ENCODE measurements around the gene EIF3L. TPM values are rescaled to one million over a fixed set of nuclear protein-coding genes. Genes with fewer than 3 reads are reported as not detected.
"Not testable (repeated sequence)": the region's sequence is repeated elsewhere in the genome, so short reads cannot be mapped to it uniquely, and the experiment has no call there.

Gene EIF3L
- 358 and 454 TPM in 2 replicates for total RNA-seq

DNA sequence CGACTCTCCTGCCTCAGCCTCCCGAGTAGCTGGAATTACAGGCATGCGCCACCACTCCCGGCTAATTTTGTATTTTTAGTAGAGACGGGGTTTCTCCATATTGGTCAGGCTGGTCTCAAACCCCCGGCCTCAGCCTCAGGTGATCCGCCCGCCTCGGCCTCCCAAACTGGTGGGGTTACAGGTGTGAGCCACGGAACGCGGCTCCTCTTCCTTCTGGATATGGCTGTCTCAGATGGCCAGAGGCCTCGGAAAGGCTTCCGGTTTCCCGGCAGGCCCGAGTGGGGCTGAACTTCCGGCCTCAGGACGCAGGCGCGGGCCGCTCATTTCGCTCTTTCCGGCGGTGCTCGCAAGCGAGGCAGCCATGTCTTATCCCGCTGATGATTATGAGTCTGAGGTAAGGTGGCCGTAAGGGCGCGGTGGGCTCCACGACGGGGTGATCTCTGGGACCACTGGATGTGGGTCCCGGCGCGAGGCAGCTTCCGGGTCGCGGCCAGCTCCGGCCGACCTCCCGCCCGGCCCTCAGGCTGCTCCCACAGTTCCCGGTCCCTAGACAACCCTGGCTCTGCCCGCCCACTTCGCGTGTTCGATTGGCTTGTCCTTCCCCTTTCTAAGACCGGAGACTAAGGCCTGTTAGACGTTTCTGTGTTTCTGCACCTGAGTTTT is at the start of gene EIF3L:
Gene EIF3L, plus strand, starts transcription at position 331 of the 663 bp plus-strand sequence. Its CDS starts 31 bp downstream, at position 362.
- peak; percentile 95 for DNase-seq

DNA sequence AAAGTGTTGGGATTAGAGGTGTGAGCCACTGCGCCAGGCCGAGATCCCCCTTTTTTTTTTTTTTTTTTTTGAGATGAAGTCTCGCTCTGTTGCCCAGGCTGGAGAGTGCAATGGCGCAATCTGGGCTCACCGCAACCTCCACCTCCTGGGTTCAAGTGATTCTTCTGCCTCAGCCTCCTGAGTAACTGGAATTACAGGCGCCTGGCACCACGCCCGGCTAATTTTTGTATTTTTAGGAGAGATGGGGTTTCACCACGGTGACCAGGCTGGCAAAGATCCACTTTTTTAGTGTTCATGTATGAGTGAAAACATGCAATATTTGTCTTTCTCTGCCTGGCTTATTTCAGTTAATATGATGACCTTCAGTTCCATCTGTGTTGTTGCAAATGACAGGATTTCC is 49.2 kb upstream of the EIF3L start:
- not testable (repeated sequence) for DNase-seq

DNA sequence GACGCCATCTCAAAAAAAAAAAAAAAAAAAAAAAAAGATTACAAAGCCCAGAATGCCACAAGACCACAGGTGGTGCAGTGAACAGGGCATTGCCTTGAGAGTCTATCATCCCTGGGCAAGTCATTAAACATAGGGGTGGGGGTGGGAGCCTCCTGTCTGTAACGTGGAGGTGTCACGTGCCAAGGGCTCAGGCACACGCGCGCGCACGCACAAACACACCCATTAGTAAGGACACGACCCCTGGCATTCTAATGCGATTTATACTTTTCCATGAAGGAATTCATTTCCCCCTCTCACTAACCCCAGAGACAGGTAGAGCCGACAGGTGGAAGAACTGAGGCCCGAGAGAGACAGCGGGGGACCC is 47.3 kb upstream of the EIF3L start:
- DNase-seq, result no peak

GRCh38 chr22:37802310-37803194 is 46.7 kb upstream of the EIF3L start:
- DNase-seq, result peak; percentile 58

DNA sequence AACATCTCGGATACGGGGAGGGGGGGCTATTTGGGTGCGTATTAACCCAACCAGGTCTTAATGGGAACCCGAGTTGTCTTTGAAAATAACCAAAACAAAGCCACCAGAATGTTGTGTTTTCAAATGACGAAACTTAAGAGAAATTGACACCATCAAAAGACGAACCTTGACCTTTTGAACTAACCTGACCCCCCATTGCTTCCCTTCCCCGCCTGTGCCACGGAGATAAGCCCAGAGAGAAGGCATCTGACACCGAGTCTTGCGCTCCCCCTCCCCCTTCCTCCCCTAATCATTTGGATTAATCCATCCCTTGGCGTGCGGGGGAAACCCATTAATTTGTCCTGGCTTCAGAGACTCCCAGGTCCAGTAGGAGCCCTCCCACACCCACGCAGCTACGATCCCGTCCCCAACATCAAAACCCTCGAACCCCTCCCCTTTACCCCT is 46.0 kb upstream of the EIF3L start:
- no peak for DNase-seq

- no peak for DNase-seq
These were observed 45.4 kb upstream of the EIF3L start for GRCh38 chr22:37803639-37804351.

- DNase-seq, result no peak
These were observed 44.8 kb upstream of the EIF3L start for GRCh38 chr22:37804352-37804880.

DNA sequence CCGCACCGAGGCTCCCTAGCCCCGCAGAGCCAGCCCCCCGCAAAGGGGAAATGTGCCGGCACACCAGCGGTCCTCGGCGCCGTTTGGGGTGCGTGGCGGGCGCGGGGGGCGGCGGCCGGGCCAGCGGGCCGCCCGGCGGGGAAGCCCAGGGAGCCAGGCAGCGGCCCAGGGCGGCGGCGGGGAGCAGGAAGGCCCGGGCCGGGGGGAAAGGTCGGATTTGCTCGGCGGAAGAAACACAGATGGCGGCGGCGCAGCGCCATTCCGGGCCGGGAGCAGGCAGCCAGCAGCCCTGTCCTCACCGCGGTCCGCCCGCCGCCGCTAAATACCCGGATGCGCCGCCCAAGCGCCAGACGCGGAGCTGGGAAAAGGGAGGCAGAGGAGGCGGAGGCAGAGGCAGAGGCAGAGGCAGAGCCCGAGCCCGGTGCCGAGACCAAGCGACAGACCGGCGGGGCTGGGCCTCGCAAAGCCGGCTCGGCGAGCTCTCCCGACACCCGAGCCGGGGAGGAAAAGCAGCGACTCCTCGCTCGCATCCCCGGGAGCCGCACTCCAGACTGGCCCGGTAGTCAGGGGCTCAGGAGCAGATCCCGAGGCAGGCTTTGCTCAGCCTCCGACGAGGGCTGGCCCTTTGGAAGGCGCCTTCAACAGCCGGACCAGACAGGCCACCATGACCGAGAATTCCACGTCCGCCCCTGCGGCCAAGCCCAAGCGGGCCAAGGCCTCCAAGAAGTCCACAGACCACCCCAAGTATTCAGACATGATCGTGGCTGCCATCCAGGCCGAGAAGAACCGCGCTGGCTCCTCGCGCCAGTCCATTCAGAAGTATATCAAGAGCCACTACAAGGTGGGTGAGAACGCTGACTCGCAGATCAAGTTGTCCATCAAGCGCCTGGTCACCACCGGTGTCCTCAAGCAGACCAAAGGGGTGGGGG is 44.1 kb upstream of the EIF3L start:
- peak; percentile 92 for DNase-seq

- no peak for DNase-seq
These were observed 43.4 kb upstream of the EIF3L start for GRCh38 chr22:37805810-37806277.

DNA sequence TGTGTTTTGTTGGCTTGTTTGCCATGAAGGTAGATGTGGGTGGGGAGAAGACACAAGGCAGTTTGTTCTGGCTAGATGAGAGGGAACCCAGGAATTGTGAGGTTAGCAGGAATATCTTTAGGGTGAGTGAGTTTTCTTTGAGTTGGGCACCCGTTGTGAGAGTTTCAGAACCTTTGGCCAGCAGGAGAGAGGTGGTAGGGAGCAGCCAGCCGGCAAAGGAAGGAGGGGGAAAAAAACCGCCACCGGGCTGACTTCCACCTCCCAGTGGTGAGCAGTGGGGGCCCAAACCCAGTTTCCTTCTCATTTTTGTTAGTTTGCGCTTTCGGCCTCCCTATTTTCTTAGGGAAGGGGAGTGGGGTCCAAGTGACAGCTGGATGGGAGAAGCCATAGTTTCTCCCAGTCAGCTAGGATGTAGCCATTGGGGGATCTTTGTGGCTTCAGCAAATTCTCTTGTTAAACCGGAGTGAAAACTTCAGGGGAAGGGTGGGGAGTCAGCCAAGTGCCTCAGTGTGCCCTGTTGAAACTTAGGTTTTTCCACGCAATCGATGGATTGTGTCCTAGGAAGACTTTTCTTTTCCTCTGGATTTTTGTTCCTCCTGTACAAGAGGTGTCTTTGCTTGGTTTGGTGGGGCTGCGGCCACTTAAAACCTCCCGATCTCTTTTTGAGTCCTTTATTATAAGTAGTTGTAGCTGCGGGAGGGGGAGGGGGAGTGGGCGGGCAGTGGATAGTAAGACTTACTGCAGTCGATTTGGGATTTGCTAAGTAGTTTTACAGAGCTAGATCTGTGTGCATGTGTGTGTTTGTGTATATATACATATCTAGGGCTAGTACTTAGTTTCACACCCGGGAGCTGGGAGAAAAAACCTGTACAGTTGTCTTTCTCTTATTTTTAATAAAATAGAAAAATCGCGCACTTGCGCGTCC is 42.5 kb upstream of the EIF3L start:
- peak; percentile 37 for DNase-seq

- DNase-seq, result peak; percentile 97
These were observed 41.6 kb upstream of the EIF3L start, which contains the start of gene GCAT for GRCh38 chr22:37807410-37808293. Gene GCAT, plus strand, starts transcription at chr22:37807934. Its CDS starts 34 bp downstream, at chr22:37807968.

DNA sequence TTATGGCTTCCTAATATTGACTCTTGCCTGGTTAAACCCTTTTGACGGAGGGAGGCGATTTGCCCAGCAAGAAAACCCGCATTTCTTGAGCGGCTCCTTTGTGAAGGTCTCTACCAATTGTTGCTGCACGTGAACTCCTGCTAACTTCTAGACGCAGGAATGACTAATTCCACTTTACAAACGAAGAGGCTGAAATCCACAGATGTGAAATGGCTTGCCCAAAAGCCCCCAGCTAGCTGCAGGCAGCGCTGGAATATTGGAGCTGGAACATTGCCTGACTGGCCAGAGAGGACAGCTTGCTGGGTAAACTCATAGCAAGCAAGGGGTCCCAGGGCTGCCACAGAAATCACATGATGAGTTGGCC is 40.9 kb upstream of the EIF3L start:
- no peak for DNase-seq

- no peak for DNase-seq
These were observed 39.4 kb upstream of the EIF3L start for GRCh38 chr22:37809672-37810333.

DNA sequence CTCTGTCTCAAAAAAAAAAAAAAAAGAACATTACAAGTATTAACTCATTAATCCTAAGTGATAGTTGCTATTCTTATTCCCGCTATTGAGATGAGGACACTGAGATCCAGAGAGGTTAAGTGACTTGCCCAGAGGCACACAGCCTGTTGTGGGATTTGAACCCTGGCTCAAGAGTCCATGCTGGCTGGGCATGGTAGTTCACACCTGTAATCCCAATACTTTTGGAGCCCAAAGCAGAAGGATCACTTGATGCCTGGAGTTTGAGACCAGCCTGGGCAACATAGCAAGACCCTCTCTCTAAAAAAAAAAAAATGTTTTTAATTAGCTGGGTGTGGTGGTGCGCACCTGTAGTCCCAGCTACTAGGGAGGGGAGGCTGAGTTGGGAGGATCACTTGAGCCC is 37.4 kb upstream of the EIF3L start:
- no peak for DNase-seq

DNA sequence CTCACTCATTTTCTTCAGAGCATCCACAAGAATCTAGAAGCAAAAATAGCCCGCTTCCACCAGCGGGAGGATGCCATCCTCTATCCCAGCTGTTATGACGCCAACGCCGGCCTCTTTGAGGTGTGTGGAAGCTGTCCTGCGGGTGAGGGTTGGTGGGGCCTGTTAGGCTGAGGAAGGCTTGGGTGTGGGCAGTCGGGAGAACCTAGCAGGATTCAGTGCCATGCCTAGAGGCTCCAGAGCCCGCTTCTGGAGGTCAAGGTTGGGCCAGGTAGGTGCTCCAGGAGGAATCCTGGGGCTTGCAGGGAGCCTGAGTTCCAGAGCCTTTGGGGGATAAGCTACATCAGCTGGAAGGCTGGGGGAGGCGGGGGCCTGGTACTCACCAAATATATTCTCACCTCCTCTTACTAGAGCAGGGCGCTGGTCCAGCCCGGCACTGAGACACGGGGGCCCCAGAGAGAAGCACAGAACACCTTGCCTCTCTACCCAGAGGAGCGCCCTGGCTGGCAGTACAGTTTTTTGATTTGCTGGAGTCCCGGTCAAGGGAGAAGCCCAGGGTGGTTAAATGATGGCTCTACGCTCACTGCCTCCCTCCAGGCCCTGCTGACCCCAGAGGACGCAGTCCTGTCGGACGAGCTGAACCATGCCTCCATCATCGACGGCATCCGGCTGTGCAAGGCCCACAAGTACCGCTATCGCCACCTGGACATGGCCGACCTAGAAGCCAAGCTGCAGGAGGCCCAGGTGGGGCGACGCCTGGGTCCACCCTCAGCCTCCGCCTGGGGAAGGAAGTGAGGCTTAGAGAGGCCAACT is 36.1 kb upstream of the EIF3L start:
- DNase-seq, result no peak

- DNase-seq, result no peak
These were observed 33.6 kb upstream of the EIF3L start for GRCh38 chr22:37815593-37815992.

DNA sequence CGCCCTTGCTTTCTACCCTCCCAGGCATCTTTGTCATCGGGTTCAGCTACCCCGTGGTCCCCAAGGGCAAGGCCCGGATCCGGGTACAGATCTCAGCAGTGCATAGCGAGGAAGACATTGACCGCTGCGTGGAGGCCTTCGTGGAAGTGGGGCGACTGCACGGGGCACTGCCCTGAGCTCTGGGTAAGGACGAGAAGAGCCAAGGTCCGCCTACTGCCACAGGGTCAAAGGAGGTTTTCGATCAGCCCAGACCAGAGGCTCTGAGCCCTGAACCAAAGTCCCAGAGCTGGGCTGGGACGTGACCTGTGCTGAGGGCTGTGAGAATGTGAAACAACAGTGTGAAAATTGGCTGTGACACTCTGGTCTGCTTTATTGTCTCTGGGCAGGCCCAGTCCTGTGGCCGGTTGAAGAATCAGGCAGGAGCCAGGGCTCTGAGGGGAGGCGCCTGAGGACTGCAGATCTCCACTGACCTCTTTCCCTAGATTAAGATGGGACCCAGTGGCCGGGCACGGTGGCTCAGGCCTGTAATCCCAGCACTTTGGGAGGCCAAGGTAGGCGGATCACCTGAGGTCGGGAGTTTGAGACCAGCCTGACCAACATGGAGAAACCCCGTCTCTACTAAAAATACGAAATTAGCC is 32.6 kb upstream of the EIF3L start:
- DNase-seq, result no peak

Measured in dermis blood vessel endothelial cell (primary cell).